H1 (cell line): Measurements from ENCODE around the gene GGCX. TPM values are rescaled to one million over a fixed set of nuclear protein-coding genes. Genes with fewer than 3 reads are reported as not detected.

Experiments used
- CBX5 ChIP-seq: fragments of 300-800, 300-1000 bp; sonication (generic); IDR thresholded peaks from 2 replicates; pipeline ENCODE4 v1.7.1; 2016; ENCODE audit warnings: antibody characterized with exemption, low read length, low read depth
- SAP30 ChIP-seq: fragments of 300-600 bp; sonication (generic); IDR thresholded peaks from 2 replicates; pipeline ENCODE4 v1.7.1; 2012; ENCODE audit warnings: low read length, moderate library complexity, mild to moderate bottlenecking, inconsistent platforms; ENCODE audit not compliant: insufficient read depth, insufficient replicate concordance
- TAF7 ChIP-seq: optimal IDR thresholded peaks from 2 replicates; pipeline ENCODE3; 2011; ENCODE audit warnings: low read depth, mild to moderate bottlenecking, inconsistent platforms, low read length, moderate library complexity, borderline replicate concordance
- polyA plus RNA-seq, 7 experiments: library from polyadenylated mRNA; depleted of rRNA in 3 of 7; stranded (reverse) in 5 of 7; unstranded in 2 of 7; fragments of >200 nt in 5 of 7; fragments of 200-250 nt in 2 of 7; gene quantifications; 1 replicate in 5 of 7; 2 replicates in 1 of 7; 4 replicates in 1 of 7; pipeline versions ENCODE4 v1.2.1 to v1.2.3, GENCODE V29; 2011 to 2013; ENCODE audit warnings: missing spikeins in 2 of 7, mixed read lengths in 2 of 7
- total RNA-seq: library from RNA; stranded (reverse); fragmentation: NEBNext Ultra II Directional; extraction: Animal tissue kit (Norgen Biotek cat#: 25700); gene quantifications from 2 replicates; pipeline ENCODE4 v1.2.1, GENCODE V29; 2021
- TF ChIP-seq, protein P1 (sequence below): IDR thresholded peaks from 2 replicates; pipeline ENCODE4 v1.6.1; 2012; ENCODE audit warnings: inconsistent platforms

GGCX gene
- total and polyA plus RNA-seq, 2 of the 8 experiments (the other 6 are each of a cell fraction or from before 2014, with no cell fraction given): 29.4 to 33.8 TPM

GRCh38 chr2:85558160-85558559 is 3.1 kb downstream of the GGCX start (continued):
- TF ChIP-seq, protein P1, sequence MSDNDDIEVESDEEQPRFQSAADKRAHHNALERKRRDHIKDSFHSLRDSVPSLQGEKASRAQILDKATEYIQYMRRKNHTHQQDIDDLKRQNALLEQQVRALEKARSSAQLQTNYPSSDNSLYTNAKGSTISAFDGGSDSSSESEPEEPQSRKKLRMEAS: no peak
- no peak for TF ChIP-seq SAP30
- TF ChIP-seq TAF7: no peak
- no peak for TF ChIP-seq CBX5
